NCI-H526 (cell line): ENCODE data around the gene TBCC.
A peak's percentile ranks its signal among the peaks of the same experiment; 100 is the strongest.

Experiments used
- DNase-seq, 2 experiments: peaks; one replicate each; lab custom pipeline; 2025; lab: John Stamatoyannopoulos, UW

Gene TBCC

GRCh38 chr6:42771741-42772100, 25.8 kb upstream of the TBCC start:
- DNase-seq, result peak in 1 of 2 experiments; percentile 2

GRCh38 chr6:42769836-42770235, 23.9 kb upstream of the TBCC start:
- DNase-seq, result no peak

GRCh38 chr6:42769051-42769450, 23.1 kb upstream of the TBCC start:
- DNase-seq, result no peak

GRCh38 chr6:42766163-42766670, 20.3 kb upstream of the TBCC start:
- DNase-seq, result no peak

GRCh38 chr6:42764911-42765648, 19.2 kb upstream of the TBCC start:
- DNase-seq, result no peak

GRCh38 chr6:42762950-42763349, 17.0 kb upstream of the TBCC start:
- DNase-seq, result no peak

- no peak for DNase-seq
These were observed 16.5 kb upstream of the TBCC start for GRCh38 chr6:42762426-42762859.

- DNase-seq, result no peak
These were observed 15.6 kb upstream of the TBCC start for GRCh38 chr6:42761287-42762067.

GRCh38 chr6:42758756-42759430, 13.0 kb upstream of the TBCC start:
- no peak for DNase-seq

GRCh38 chr6:42756722-42757121, 10.8 kb upstream of the TBCC start:
- DNase-seq, result no peak

GRCh38 chr6:42754759-42755158, 8.9 kb upstream of the TBCC start:
- no peak for DNase-seq

- no peak for DNase-seq
These were observed 5.2 kb upstream of the TBCC start for GRCh38 chr6:42751055-42751454.

- DNase-seq, result no peak
These were observed 2.4 kb upstream of the TBCC start for GRCh38 chr6:42748203-42748898.

GRCh38 chr6:42746463-42747391, 824 bp upstream of the TBCC start:
- DNase-seq, result peak; percentile 87 to 88

GRCh38 chr6:42745083-42745639, 742 bp downstream of the TBCC start:
- DNase-seq, result peak in 1 of 2 experiments; percentile 59

GRCh38 chr6:42744351-42744893, 1.5 kb downstream of the TBCC start:
- DNase-seq, result peak in 1 of 2 experiments; percentile 43

- DNase-seq, result no peak
These were observed 3.6 kb downstream of the TBCC start for GRCh38 chr6:42742116-42742894.

- DNase-seq, result no peak
These were observed 5.2 kb downstream of the TBCC start for GRCh38 chr6:42740725-42741124.

- no peak for DNase-seq
These were observed 9.9 kb downstream of the TBCC start for GRCh38 chr6:42735976-42736375.
